D341Med (cell line): ENCODE data around the gene CBX7.

Experiments
- DNase-seq: peaks from one replicate; pipeline ENCODE4 v3.0.0; 2012; ENCODE audit warnings: low spot score

CBX7 gene

GRCh38 chr22:39123751-39124581, 28.5 kb downstream of the CBX7 start:
- peak; percentile 31 for DNase-seq

- peak; percentile 26 for DNase-seq
Measured at GRCh38 chr22:39122772-39123470, 29.6 kb downstream of the CBX7 start.

- DNase-seq, result no peak
Measured at GRCh38 chr22:39120983-39121382, 31.5 kb downstream of the CBX7 start.

GRCh38 chr22:39117585-39118191, 34.8 kb downstream of the CBX7 start:
- peak; percentile 50 for DNase-seq

GRCh38 chr22:39115977-39116621, 36.4 kb downstream of the CBX7 start:
- DNase-seq, result no peak

- no peak for DNase-seq
Measured at GRCh38 chr22:39115570-39115969, 36.9 kb downstream of the CBX7 start.

GRCh38 chr22:39114112-39114511, 38.4 kb downstream of the CBX7 start:
- no peak for DNase-seq

- DNase-seq, result peak; percentile 5
Measured at GRCh38 chr22:39110631-39111561, 41.6 kb downstream of the CBX7 start.

GRCh38 chr22:39109361-39109760, 43.1 kb downstream of the CBX7 start:
- DNase-seq, result no peak

GRCh38 chr22:39108487-39108886, 44.0 kb downstream of the CBX7 start:
- no peak for DNase-seq

GRCh38 chr22:39106326-39106725, 46.2 kb downstream of the CBX7 start:
- DNase-seq, result no peak

- DNase-seq, result no peak
Measured at GRCh38 chr22:39103431-39103830, 49.0 kb downstream of the CBX7 start.

GRCh38 chr22:39101226-39101625, 51.3 kb downstream of the CBX7 start:
- peak; percentile 15 for DNase-seq

GRCh38 chr22:39098576-39098975, 53.9 kb downstream of the CBX7 start:
- DNase-seq, result no peak

GRCh38 chr22:39098026-39098425, 54.5 kb downstream of the CBX7 start:
- DNase-seq, result peak; percentile 15

GRCh38 chr22:39097098-39098020, 55.1 kb downstream of the CBX7 start, which contains the start of gene APOBEC3H:
Gene APOBEC3H, plus strand, starts transcription at chr22:39097244. Its CDS starts 3,035 bp downstream, at chr22:39100279.
- peak; percentile 27 for DNase-seq

GRCh38 chr22:39095971-39096370, 56.5 kb downstream of the CBX7 start:
- no peak for DNase-seq

GRCh38 chr22:39094717-39095389, 57.6 kb downstream of the CBX7 start:
- DNase-seq, result peak; percentile 12

GRCh38 chr22:39092111-39092862, 60.2 kb downstream of the CBX7 start:
- DNase-seq, result peak; percentile 15
